Measurements from ENCODE around the gene GORAB. TPM values are rescaled to one million over a fixed set of nuclear protein-coding genes. Genes with fewer than 3 reads are reported as not detected.

Gene GORAB
- total and polyA plus RNA-seq, 2 of the 13 experiments (the other 11 are each of a cell fraction or from before 2014, with no cell fraction given), result 6.6 to 9.2 TPM

DNA sequence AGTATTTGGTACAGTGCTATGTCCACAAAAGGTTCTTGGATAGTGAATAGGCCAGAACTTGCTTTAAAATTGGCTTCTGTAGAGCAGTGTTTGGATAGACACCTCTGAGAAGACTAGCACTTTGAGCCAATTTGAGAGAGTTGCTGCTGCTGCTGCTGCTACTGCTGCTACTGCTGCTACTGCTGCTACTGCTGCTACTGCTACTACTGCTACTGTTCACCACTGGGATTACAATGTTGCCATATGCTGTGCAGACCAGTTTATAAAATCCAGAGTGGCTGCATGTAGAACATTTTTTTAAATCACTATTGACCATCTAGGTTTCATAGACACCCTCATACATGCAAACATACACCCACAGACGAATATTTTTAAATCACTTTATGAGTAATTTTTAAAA lies 15.3 kb downstream of the GORAB start:
- intact Hi-C loops (cut with micrococcal nuclease; ENCODE audit: unreplicated experiment) (no loop called here), in situ Hi-C loops (cut with HindIII; ENCODE audit: extremely low pct_ligation_motif_present, low pct_unique_long_range_greater_than_20kb) (no loop called here)
- Histone ChIP-seq H3K27ac (ENCODE audit: extremely low read length, insufficient read depth, low read length) (no peak overlapping the region), H3K27me3 (ENCODE audit: control insufficient read depth in 1 of 2, insufficient read depth in 2 of 2, low read length in 2 of 2) (no peaks in the 10 kb centered on the region), H3K36me3 (replicated peaks in 1 of 2; ENCODE audit: control insufficient read depth in 1 of 2, insufficient read depth in 2 of 2, low read length in 2 of 2) (peaks cover 7 to 50% of the 10 kb centered on the region in 2 experiments), H3K4me3 (replicated peaks in 1 of 3; ENCODE audit: insufficient read depth in 1 of 3, low read depth in 2 of 3, low read length in 3 of 3) (no peak overlapping the region), H2AFZ (ENCODE audit: low read length) (no peak overlapping the region), H3K9me3 (ENCODE audit: low read length) (no peaks in the 10 kb centered on the region), H3K9ac (ENCODE audit: insufficient read depth, low read depth, low read length) (no peak overlapping the region), H3K4me1 (ENCODE audit: insufficient read depth, low read length) (no peaks in the 10 kb centered on the region), H4K20me1 (ENCODE audit: insufficient read depth, low read length) (0 out of 2 replicates have a peak, but pooled peaks cover 3% of the 10 kb centered on the region), H3K79me2 (ENCODE audit: insufficient read depth, low read length) (no peaks in the 10 kb centered on the region), H3K4me2 (ENCODE audit: low read depth, low read length) (no peak overlapping the region)
- FAIRE-seq (no peak), DNase-seq (ENCODE audit: low spot score) (no peak), ATAC-seq (no peak)
- POLR2A ChIA-PET, result no interaction called here
- CTCF ChIA-PET (ENCODE audit: low intra/inter-chr PET ratio, low total read pairs), result no interaction called here
- 97% methylated on average over 1 of the region's 1 CpG for WGBS (ENCODE audit: low lambda C conversion rate)
- BruUV-seq (replicated peaks), result no TSS peak
- TF ChIP-seq ARHGAP35 (CRISPR knock-in tag; IDR thresholded peaks at IDR 0.05; ENCODE audit: borderline replicate concordance), result no peak
- TF ChIP-seq, protein P1, sequence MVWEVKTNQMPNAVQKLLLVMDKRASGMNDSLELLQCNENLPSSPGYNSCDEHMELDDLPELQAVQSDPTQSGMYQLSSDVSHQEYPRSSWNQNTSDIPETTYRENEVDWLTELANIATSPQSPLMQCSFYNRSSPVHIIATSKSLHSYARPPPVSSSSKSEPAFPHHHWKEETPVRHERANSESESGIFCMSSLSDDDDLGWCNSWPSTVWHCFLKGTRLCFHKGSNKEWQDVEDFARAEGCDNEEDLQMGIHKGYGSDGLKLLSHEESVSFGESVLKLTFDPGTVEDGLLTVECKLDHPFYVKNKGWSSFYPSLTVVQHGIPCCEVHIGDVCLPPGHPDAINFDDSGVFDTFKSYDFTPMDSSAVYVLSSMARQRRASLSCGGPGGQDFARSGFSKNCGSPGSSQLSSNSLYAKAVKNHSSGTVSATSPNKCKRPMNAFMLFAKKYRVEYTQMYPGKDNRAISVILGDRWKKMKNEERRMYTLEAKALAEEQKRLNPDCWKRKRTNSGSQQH (CRISPR knock-in tag; IDR thresholded peaks at IDR 0.05; ENCODE audit: low read depth), result no peak
- TF ChIP-seq ZNF33A (CRISPR knock-in tag; IDR thresholded peaks at IDR 0.05; ENCODE audit: borderline replicate concordance), result no peak
- TF ChIP-seq ZNF556 (CRISPR knock-in tag; IDR thresholded peaks at IDR 0.05; ENCODE audit: borderline replicate concordance), result no peak
- no peak for TF ChIP-seq KLF12 (CRISPR knock-in tag; IDR thresholded peaks at IDR 0.05; ENCODE audit: borderline replicate concordance)
- TF ChIP-seq ZNF777 (CRISPR knock-in tag; IDR thresholded peaks at IDR 0.05), result no peak
- no peak for TF ChIP-seq SRF (IDR thresholded peaks at IDR 0.05; ENCODE audit: low read depth, low read length)
- TF ChIP-seq, protein P2, sequence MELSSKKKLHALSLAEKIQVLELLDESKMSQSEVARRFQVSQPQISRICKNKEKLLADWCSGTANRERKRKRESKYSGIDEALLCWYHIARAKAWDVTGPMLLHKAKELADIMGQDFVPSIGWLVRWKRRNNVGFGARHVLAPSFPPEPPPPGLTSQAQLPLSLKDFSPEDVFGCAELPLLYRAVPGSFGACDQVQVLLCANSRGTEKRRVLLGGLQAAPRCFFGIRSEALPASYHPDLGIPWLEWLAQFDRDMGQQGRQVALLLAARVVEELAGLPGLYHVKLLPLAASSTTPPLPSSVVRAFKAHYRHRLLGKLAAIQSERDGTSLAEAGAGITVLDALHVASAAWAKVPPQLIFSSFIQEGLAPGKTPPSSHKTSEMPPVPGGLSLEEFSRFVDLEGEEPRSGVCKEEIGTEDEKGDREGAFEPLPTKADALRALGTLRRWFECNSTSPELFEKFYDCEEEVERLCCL (CRISPR knock-in tag; IDR thresholded peaks at IDR 0.05; ENCODE audit: borderline replicate concordance), result no peak
- no peak for TF ChIP-seq ZNF33B (CRISPR knock-in tag; IDR thresholded peaks at IDR 0.05)
- no peak for TF ChIP-seq ZNF782 (CRISPR knock-in tag; IDR thresholded peaks at IDR 0.05; ENCODE audit: borderline replicate concordance)
- no peak for TF ChIP-seq ZNF333 (CRISPR knock-in tag; IDR thresholded peaks at IDR 0.05; ENCODE audit: borderline replicate concordance)
- TF ChIP-seq, protein P3, sequence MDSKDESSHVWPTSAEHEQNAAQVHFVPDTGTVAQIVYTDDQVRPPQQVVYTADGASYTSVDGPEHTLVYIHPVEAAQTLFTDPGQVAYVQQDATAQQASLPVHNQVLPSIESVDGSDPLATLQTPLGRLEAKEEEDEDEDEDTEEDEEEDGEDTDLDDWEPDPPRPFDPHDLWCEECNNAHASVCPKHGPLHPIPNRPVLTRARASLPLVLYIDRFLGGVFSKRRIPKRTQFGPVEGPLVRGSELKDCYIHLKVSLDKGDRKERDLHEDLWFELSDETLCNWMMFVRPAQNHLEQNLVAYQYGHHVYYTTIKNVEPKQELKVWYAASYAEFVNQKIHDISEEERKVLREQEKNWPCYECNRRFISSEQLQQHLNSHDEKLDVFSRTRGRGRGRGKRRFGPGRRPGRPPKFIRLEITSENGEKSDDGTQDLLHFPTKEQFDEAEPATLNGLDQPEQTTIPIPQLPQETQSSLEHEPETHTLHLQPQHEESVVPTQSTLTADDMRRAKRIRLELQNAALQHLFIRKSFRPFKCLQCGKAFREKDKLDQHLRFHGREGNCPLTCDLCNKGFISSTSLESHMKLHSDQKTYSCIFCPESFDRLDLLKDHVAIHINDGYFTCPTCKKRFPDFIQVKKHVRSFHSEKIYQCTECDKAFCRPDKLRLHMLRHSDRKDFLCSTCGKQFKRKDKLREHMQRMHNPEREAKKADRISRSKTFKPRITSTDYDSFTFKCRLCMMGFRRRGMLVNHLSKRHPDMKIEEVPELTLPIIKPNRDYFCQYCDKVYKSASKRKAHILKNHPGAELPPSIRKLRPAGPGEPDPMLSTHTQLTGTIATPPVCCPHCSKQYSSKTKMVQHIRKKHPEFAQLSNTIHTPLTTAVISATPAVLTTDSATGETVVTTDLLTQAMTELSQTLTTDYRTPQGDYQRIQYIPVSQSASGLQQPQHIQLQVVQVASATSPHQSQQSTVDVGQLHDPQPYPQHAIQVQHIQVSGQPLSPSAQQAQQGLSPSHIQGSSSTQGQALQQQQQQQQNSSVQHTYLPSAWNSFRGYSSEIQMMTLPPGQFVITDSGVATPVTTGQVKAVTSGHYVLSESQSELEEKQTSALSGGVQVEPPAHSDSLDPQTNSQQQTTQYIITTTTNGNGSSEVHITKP (CRISPR knock-in tag; IDR thresholded peaks at IDR 0.05; ENCODE audit: low read depth), result no peak
- no peak for TF ChIP-seq TCF12 (IDR thresholded peaks at IDR 0.05)
- TF ChIP-seq TCF12 (CRISPR knock-in tag; IDR thresholded peaks at IDR 0.05), result no peak
- TF ChIP-seq SAFB2 (CRISPR knock-in tag; IDR thresholded peaks at IDR 0.05; ENCODE audit: borderline replicate concordance, low read depth), result no peak
- TF ChIP-seq SYNCRIP (IDR thresholded peaks at IDR 0.05; ENCODE audit: insufficient read depth, low read depth, low read length), result no peak
- no peak for TF ChIP-seq ZNF557 (CRISPR knock-in tag; IDR thresholded peaks at IDR 0.05)
- TF ChIP-seq ZNF343 (CRISPR knock-in tag; IDR thresholded peaks at IDR 0.05), result no peak

All from HepG2 (cell line).